Right lobe of liver (tissue), 6 donors: ENCODE results near the gene GIT2. TPM values are rescaled to one million over a fixed set of nuclear protein-coding genes. Genes with fewer than 3 reads are reported as not detected.
A peak's percentile ranks its signal among the peaks of the same experiment; 100 is the strongest.

ENCODE experiments used
- ATAC-seq, 4 donors: fragments of 200-7000 bp; cut with Tn5 transposase; one replicate each; pipeline ENCODE4 v1.9.1; 2020; ENCODE audit warnings: mild to moderate bottlenecking in 4 of 4, moderate library complexity in 4 of 4
- DNase-seq, 3 donors: peaks; one replicate each; pipeline ENCODE4 v3.0.0-alpha.2; 2020
- H3K27ac ChIP-seq, 3 donors: fragments of 200-600 bp; one replicate each; pipeline ENCODE4 v1.8.0; 2022
- H3K27me3 ChIP-seq, 2 donors: fragments of 200-600 bp; one replicate each; pipeline ENCODE4 v1.8.0; 2022
- H3K36me3 ChIP-seq, 4 donors: fragments of 200-600 bp; sonication (generic) in 1 of 4; one replicate each; pipeline versions ENCODE4 v1.5.1 to v1.8.0; 2017 to 2022; ENCODE audit warnings: control low read depth in 1 of 4
- H3K4me1 ChIP-seq, 4 donors: fragments of 200-600 bp; sonication (generic) in 1 of 4; one replicate each; pipeline versions ENCODE4 v1.5.1 to v1.8.0; 2017 to 2022; ENCODE audit warnings: control low read depth in 1 of 4
- H3K4me3 ChIP-seq, 3 donors: fragments of 200-600 bp; one replicate each; pipeline ENCODE4 v1.8.0; 2022
- H3K9me3 ChIP-seq, 4 donors: fragments of 200-600 bp; sonication (generic) in 1 of 4; one replicate each; pipeline versions ENCODE4 v1.5.1 to v1.8.0; 2017 to 2022; ENCODE audit warnings: control low read depth in 1 of 4
- POLR2A ChIP-seq: fragments of 450-650 bp; IDR thresholded peaks from one replicate; pipeline ENCODE4 v1.6.1; 2017; ENCODE audit warnings: antibody characterized with exemption, mild to moderate bottlenecking
- WGBS: methylation state at CpG from one replicate; pipeline ENCODE4 v1.1.6; 2018; ENCODE audit warnings: low coverage, low lambda C conversion rate; ENCODE audit not compliant: insufficient coverage; ENCODE audit errors: missing lambda C conversion rate; 5-methylcytosine and 5-hydroxymethylcytosine counted together
- intact Hi-C, 2 donors: fragments of 100-400 bp; cut with DNase I; formaldehyde crosslinking; loops; one replicate each; pipeline versions ENCODE4 v1.11.2 to v1.14.1; 2022
- total RNA-seq, 6 experiments: library from RNA; depleted of rRNA in 2 of 6; stranded (reverse); fragments of >200 nt in 2 of 6; fragmentation: NEBNext Ultra II Directional in 3 of 6; extraction: Animal tissue kit (Norgen Biotek cat#: 25700) in 3 of 6; gene quantifications; one replicate each; pipeline versions ENCODE4 v1.1.0 to v1.2.4, GENCODE V29; 2016 to 2023
- TF ChIP-seq, protein P1 (sequence below), 4 donors: fragments of 200-600 bp in 3 of 4; fragments of 450-650 bp in 1 of 4; IDR thresholded peaks; one replicate each; pipeline versions ENCODE4 v1.5.1 to v1.8.0; 2016 to 2022; ENCODE audit warnings: antibody characterized with exemption in 4 of 4, mild to moderate bottlenecking in 2 of 4
- donor health status: DM: no; HTN: yes; CAD: no.
- donor health status: DM: no; HTN: no; CAD: no.
- donor health status: DM: no; HTN: no; CAD: no.
- donor health status: DM: no; HTN: yes; CAD: no.
- donor health status: DM: no; HTN: yes; CAD: no.

GIT2 gene
- total RNA-seq, 6 experiments from 2014 or later: 13.3 to 24.8 (median 16.8) TPM

- H3K27ac ChIP-seq: peak overlapping the region in 2 of 3 donors; percentile 25 to 35
- peak overlapping the region in 1 of 3 donors; percentile 10 for H3K4me3 ChIP-seq
- 22% methylated on average over 14 of the region's 17 CpGs for WGBS
- intact Hi-C loops: no loop called here
- DNase-seq: peak in 2 of 3 donors; percentile 61 to 68
- no peak for TF ChIP-seq POLR2A
- TF ChIP-seq, protein P1, sequence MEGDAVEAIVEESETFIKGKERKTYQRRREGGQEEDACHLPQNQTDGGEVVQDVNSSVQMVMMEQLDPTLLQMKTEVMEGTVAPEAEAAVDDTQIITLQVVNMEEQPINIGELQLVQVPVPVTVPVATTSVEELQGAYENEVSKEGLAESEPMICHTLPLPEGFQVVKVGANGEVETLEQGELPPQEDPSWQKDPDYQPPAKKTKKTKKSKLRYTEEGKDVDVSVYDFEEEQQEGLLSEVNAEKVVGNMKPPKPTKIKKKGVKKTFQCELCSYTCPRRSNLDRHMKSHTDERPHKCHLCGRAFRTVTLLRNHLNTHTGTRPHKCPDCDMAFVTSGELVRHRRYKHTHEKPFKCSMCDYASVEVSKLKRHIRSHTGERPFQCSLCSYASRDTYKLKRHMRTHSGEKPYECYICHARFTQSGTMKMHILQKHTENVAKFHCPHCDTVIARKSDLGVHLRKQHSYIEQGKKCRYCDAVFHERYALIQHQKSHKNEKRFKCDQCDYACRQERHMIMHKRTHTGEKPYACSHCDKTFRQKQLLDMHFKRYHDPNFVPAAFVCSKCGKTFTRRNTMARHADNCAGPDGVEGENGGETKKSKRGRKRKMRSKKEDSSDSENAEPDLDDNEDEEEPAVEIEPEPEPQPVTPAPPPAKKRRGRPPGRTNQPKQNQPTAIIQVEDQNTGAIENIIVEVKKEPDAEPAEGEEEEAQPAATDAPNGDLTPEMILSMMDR (IDR thresholded peaks at IDR 0.05): peak in 1 of 4 donors; percentile 25
- ATAC-seq: peak; percentile 65 to 84 (median 69)
- H3K36me3 ChIP-seq: peaks cover 0 to 9% (median 0%) of the 10 kb centered on the region in 4 donors
- H3K4me1 ChIP-seq: peaks cover 0 to 50% (median 18%) of the 10 kb centered on the region in 4 donors
- H3K27me3 ChIP-seq: no peaks in the 10 kb centered on the region
- no peaks in the 10 kb centered on the region for H3K9me3 ChIP-seq
Observed at GRCh38 chr12:109944561-109945359, 51.4 kb downstream of the GIT2 start.

DNA sequence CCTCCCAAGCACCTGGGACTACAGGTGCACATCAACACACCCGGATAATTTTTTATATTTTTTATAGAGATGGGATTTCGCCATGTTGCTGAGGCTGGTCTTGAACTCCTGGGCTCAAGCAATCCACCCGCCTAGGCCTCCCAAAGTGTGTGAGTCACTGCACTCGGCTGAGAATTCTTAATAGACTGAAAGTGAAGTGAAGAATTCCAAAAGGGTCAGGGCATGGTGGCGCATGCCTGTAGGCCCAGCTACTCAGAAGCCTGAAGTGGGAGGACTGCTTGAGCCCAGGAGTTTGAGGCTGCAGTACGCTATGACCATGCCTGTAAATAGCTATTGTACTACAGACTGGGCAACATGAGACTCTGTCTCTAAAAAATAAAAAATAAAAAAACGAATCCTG lies 52.4 kb downstream of the GIT2 start:
- intact Hi-C loops: no loop called here
- H3K36me3 ChIP-seq: peaks cover 0 to 12% (median 0%) of the 10 kb centered on the region in 4 donors
- H3K27me3 ChIP-seq: no peaks in the 10 kb centered on the region
- DNase-seq (no peak), ATAC-seq (no peak)
- 95% methylated on average over 7 of the region's 7 CpGs for WGBS
- no peaks in the 10 kb centered on the region for H3K9me3 ChIP-seq
- peaks cover 0 to 41% (median 15%) of the 10 kb centered on the region in 4 donors for H3K4me1 ChIP-seq
- no peak overlapping the region for H3K4me3 ChIP-seq
- H3K27ac ChIP-seq: no peak overlapping the region
- no peak for TF ChIP-seq POLR2A
- TF ChIP-seq, protein P1 (IDR thresholded peaks at IDR 0.05): no peak

GRCh38 chr12:109940339-109940923 lies 55.7 kb downstream of the GIT2 start:
- H3K27me3 ChIP-seq: no peaks in the 10 kb centered on the region
- TF ChIP-seq, protein P1 (IDR thresholded peaks at IDR 0.05): no peak
- TF ChIP-seq POLR2A: no peak
- no peak overlapping the region for H3K4me3 ChIP-seq
- WGBS: 95% methylated on average over 6 of the region's 6 CpGs
- ATAC-seq: no peak
- H3K36me3 ChIP-seq: peaks cover 0 to 26% (median 4%) of the 10 kb centered on the region in 4 donors
- peaks cover 0 to 9% (median 3%) of the 10 kb centered on the region in 4 donors for H3K4me1 ChIP-seq
- H3K27ac ChIP-seq: no peak overlapping the region
- no peak for DNase-seq
- no peaks in the 10 kb centered on the region for H3K9me3 ChIP-seq
- intact Hi-C loops: no loop called here

- no peak for DNase-seq
- Histone ChIP-seq H3K27ac (no peak overlapping the region), H3K36me3 (peaks cover 0 to 34% (median 4%) of the 10 kb centered on the region in 4 donors), H3K27me3 (no peaks in the 10 kb centered on the region), H3K4me1 (peaks cover 0 to under 1% (median 0%) of the 10 kb centered on the region in 4 donors), H3K9me3 (no peaks in the 10 kb centered on the region), H3K4me3 (no peak overlapping the region)
- no peak for ATAC-seq
- WGBS: 92% methylated on average over 2 of the region's 2 CpGs
- intact Hi-C loops: no loop called here
- TF ChIP-seq POLR2A: no peak
- TF ChIP-seq, protein P1 (IDR thresholded peaks at IDR 0.05): no peak
Observed at GRCh38 chr12:109939504-109939903, 56.7 kb downstream of the GIT2 start.
